ENCODE results near the gene POU2AF2. TPM values are rescaled to one million over a fixed set of nuclear protein-coding genes. Genes with fewer than 3 reads are reported as not detected.

Gene POU2AF2
- total RNA-seq, 1 donor from 2014 or later, result not detected

DNA sequence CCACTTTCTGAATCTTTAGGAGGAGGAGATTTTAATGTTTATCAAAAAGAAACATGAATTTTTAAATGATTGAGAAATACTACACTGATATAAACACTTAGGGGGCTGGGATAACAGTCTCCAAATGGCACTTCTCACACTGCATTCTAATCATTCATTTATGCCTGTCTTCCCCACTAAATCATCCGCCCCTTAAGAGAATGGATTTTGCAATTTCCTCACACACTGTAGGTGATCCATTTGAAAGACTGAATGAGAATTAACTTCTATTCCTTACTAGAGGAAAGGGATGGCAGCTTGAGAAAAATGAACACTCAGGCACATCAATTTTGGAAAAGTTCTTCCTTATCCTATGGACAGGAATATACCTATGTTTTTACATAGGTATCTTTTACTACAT is 7.6 kb upstream of the POU2AF2 start:
- H3K27ac Mint-ChIP-seq, result no peak overlapping the region
- TF ChIP-seq, protein P1, sequence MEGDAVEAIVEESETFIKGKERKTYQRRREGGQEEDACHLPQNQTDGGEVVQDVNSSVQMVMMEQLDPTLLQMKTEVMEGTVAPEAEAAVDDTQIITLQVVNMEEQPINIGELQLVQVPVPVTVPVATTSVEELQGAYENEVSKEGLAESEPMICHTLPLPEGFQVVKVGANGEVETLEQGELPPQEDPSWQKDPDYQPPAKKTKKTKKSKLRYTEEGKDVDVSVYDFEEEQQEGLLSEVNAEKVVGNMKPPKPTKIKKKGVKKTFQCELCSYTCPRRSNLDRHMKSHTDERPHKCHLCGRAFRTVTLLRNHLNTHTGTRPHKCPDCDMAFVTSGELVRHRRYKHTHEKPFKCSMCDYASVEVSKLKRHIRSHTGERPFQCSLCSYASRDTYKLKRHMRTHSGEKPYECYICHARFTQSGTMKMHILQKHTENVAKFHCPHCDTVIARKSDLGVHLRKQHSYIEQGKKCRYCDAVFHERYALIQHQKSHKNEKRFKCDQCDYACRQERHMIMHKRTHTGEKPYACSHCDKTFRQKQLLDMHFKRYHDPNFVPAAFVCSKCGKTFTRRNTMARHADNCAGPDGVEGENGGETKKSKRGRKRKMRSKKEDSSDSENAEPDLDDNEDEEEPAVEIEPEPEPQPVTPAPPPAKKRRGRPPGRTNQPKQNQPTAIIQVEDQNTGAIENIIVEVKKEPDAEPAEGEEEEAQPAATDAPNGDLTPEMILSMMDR (IDR thresholded peaks at IDR 0.05; ENCODE audit: unreplicated experiment), result no peak
- peaks cover 11% of the 10 kb centered on the region for H3K27me3 Mint-ChIP-seq
- no peaks in the 10 kb centered on the region for H3K36me3 Mint-ChIP-seq (ENCODE audit: insufficient read depth)
- no peak overlapping the region for H3K4me3 Mint-ChIP-seq (ENCODE audit: low read depth)
- H3K4me1 Mint-ChIP-seq (ENCODE audit: low read depth), result no peaks in the 10 kb centered on the region
- H3K9me3 Mint-ChIP-seq (ENCODE audit: low read depth), result no peaks in the 10 kb centered on the region
- DNase-seq (ENCODE audit: low spot score, unreplicated experiment), result no peak

DNA sequence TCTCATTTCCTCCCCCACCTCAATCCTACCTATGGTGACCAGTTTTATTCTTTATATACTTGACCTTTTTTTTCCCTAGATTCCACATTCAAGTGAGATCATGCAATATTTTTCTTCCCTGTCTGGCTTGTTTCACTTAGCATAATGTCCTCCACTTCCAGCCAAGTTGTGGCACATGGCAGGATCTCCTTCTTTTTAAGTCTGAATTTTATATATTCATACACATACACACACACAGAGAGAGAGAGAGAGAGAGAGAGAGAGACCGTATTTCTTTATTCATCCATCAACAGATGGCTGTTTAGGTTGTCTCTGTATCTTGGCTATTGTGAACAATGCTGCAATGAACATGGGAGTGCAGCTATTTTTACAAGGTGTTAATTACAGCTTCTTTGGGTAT is 1.4 kb downstream of the POU2AF2 start:
- peaks cover 12% of the 10 kb centered on the region for H3K27me3 Mint-ChIP-seq

DNA sequence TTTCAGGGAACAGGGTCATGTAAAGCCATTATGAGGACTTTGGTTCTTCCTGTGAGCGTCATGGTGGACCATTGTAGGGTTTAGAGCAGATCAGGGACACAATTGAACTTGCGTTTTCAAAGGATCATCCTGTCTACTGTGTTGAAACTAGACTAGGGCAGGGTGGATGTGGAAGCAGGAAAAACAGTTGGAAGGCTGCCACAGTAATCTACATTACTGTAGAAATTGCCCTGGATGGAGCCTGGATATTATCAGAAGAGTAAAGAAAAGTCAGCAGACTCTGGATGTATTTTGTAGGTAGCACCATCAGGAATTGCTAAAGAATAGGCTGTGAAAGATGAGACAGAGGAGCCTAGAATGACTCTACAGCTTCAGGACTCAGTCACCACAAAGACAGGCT is 5.4 kb downstream of the POU2AF2 start:
- Mint-ChIP-seq H3K36me3 (ENCODE audit: insufficient read depth) (no peaks in the 10 kb centered on the region), H3K27me3 (peaks cover 12% of the 10 kb centered on the region), H3K4me1 (ENCODE audit: low read depth) (no peaks in the 10 kb centered on the region), H3K4me3 (ENCODE audit: low read depth) (no peak overlapping the region), H3K9me3 (ENCODE audit: low read depth) (no peaks in the 10 kb centered on the region), H3K27ac (no peak overlapping the region)
- TF ChIP-seq, protein P1 (IDR thresholded peaks at IDR 0.05; ENCODE audit: unreplicated experiment), result no peak
- DNase-seq (ENCODE audit: low spot score, unreplicated experiment), result no peak

More for the DNA sequence above, 1.4 kb downstream of the POU2AF2 start:
- no peak overlapping the region for H3K27ac Mint-ChIP-seq
- no peaks in the 10 kb centered on the region for H3K4me1 Mint-ChIP-seq (ENCODE audit: low read depth)
- no peak overlapping the region for H3K4me3 Mint-ChIP-seq (ENCODE audit: low read depth)
- no peaks in the 10 kb centered on the region for H3K9me3 Mint-ChIP-seq (ENCODE audit: low read depth)
- H3K36me3 Mint-ChIP-seq (ENCODE audit: insufficient read depth), result no peaks in the 10 kb centered on the region
- DNase-seq (ENCODE audit: low spot score, unreplicated experiment), result no peak
- TF ChIP-seq, protein P1 (IDR thresholded peaks at IDR 0.05; ENCODE audit: unreplicated experiment), result no peak

- TF ChIP-seq, protein P1 (IDR thresholded peaks at IDR 0.05; ENCODE audit: unreplicated experiment), result no peak
- Mint-ChIP-seq H3K4me1 (ENCODE audit: low read depth) (no peaks in the 10 kb centered on the region), H3K27ac (no peak overlapping the region), H3K9me3 (ENCODE audit: low read depth) (no peaks in the 10 kb centered on the region), H3K27me3 (peaks cover 12% of the 10 kb centered on the region), H3K4me3 (ENCODE audit: low read depth) (no peak overlapping the region), H3K36me3 (ENCODE audit: insufficient read depth) (no peaks in the 10 kb centered on the region)
- no peak for DNase-seq (ENCODE audit: low spot score, unreplicated experiment)
Measured at GRCh38 chr11:111253131-111253530, 7.6 kb downstream of the POU2AF2 start.

GRCh38 chr11:111253630-111254029 is 8.1 kb downstream of the POU2AF2 start:
- H3K36me3 Mint-ChIP-seq (ENCODE audit: insufficient read depth), result no peaks in the 10 kb centered on the region
- no peak overlapping the region for H3K4me3 Mint-ChIP-seq (ENCODE audit: low read depth)
- no peak for DNase-seq (ENCODE audit: low spot score, unreplicated experiment)
- TF ChIP-seq, protein P1 (IDR thresholded peaks at IDR 0.05; ENCODE audit: unreplicated experiment), result no peak
- no peak overlapping the region for H3K27ac Mint-ChIP-seq
- H3K9me3 Mint-ChIP-seq (ENCODE audit: low read depth), result no peaks in the 10 kb centered on the region
- peaks cover under 1% of the 10 kb centered on the region for H3K4me1 Mint-ChIP-seq (ENCODE audit: low read depth)
- H3K27me3 Mint-ChIP-seq, result peaks cover 12% of the 10 kb centered on the region
